Neutrophil (primary cell): ENCODE measurements around the gene ITPA.
"Not testable (repeated sequence)": the region's sequence is repeated elsewhere in the genome, so short reads cannot be mapped to it uniquely, and the experiment has no call there.

Experiments
- H3K27ac ChIP-seq: fragments of 200-600 bp; sonication (generic); 2 replicates; pipeline ENCODE4 v1.5.1; 2016; ENCODE audit warnings: mild to moderate bottlenecking, moderate library complexity
- H3K27me3 ChIP-seq: fragments of 200-600 bp; sonication (generic); 2 replicates; pipeline ENCODE4 v1.6.0; 2016; ENCODE audit warnings: mild to moderate bottlenecking
- H3K36me3 ChIP-seq: fragments of 200-600 bp; sonication (generic); 2 replicates; pipeline ENCODE4 v1.5.1; 2017
- H3K4me1 ChIP-seq, 2 experiments: fragments of 200-600 bp in 1 of 2; sonication (generic) in 1 of 2; 1 replicate in 1 of 2; 2 replicates in 1 of 2; pipeline versions ENCODE4 v1.5.1 to v1.6.1; 2013 to 2016; ENCODE audit warnings: low read depth in 1 of 2, low read length in 1 of 2, mild to moderate bottlenecking in 1 of 2, moderate library complexity in 1 of 2; ENCODE audit not compliant: control insufficient read depth in 1 of 2, insufficient read depth in 1 of 2
- H3K4me3 ChIP-seq, 2 experiments: fragments of 200-600 bp in 1 of 2; sonication (generic) in 1 of 2; 1 replicate in 1 of 2; 2 replicates in 1 of 2; pipeline ENCODE4 v1.5.1; 2013 to 2016; ENCODE audit warnings: low read depth in 1 of 2, low read length in 1 of 2, mild to moderate bottlenecking in 1 of 2, moderate library complexity in 1 of 2
- H3K9me3 ChIP-seq: fragments of 200-600 bp; sonication (generic); 2 replicates; pipeline ENCODE4 v1.5.1; 2016
- TF ChIP-seq, protein P1 (sequence below): fragments of 200-600 bp; sonication (generic); IDR thresholded peaks from 2 replicates; pipeline ENCODE4 v1.5.1; 2016; ENCODE audit warnings: antibody characterized with exemption

ITPA gene

DNA sequence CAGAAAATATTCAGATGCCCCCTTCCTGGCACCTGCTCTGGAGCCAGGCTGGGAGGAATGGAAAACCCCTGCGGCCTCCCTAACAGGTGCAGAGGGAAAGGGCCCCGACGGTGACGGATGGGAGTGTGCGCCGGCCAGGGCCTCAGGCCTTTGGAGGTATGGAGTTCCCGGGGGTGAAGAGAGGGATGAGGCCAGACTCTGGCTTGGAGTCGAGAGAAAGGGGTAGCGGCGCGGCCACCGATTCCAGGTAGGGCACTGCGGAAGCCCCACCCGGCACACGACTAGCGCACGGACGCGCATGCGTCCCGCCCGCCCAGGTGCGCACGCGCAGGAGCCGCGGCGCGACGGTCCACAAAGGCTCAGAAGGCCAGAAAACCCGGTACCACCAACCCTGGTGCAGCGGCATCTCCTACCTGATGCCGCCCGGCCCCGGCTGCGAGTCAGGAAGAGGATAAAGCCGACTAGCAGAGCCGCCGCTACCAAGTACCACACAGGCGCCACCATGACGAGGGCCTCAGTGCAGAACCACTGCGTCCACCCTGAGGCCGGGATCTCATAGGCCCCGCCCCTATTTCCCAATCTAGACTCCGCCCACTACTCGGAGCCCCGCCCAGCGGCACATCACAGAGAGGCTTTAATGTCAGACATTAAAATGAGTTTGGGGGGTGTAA lies 5.0 kb upstream of the ITPA start, which contains the start of gene DDRGK1:
DDRGK1 (minus strand) TSS at position 559 of the 671 bp plus-strand sequence; CDS start at position 504, 55 bp downstream.
- Histone ChIP-seq H3K27ac (peak within 1 kb of the TSS; percentile 80), H3K27me3 (no peaks in the 10 kb centered on the region), H3K4me1 (peaks cover 12 to 14% of the 10 kb centered on the region in 2 experiments), H3K4me3 (peak within 1 kb of the TSS; percentile 78 to 93), H3K9me3 (no peaks in the 10 kb centered on the region), H3K36me3 (peaks cover 21% of the 10 kb centered on the region)
- TF ChIP-seq, protein P1, sequence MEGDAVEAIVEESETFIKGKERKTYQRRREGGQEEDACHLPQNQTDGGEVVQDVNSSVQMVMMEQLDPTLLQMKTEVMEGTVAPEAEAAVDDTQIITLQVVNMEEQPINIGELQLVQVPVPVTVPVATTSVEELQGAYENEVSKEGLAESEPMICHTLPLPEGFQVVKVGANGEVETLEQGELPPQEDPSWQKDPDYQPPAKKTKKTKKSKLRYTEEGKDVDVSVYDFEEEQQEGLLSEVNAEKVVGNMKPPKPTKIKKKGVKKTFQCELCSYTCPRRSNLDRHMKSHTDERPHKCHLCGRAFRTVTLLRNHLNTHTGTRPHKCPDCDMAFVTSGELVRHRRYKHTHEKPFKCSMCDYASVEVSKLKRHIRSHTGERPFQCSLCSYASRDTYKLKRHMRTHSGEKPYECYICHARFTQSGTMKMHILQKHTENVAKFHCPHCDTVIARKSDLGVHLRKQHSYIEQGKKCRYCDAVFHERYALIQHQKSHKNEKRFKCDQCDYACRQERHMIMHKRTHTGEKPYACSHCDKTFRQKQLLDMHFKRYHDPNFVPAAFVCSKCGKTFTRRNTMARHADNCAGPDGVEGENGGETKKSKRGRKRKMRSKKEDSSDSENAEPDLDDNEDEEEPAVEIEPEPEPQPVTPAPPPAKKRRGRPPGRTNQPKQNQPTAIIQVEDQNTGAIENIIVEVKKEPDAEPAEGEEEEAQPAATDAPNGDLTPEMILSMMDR: no peak

- Histone ChIP-seq H3K27me3 (no peaks in the 10 kb centered on the region), H3K9me3 (no peaks in the 10 kb centered on the region), H3K27ac (peak overlapping the region; percentile 72), H3K36me3 (no peaks in the 10 kb centered on the region), H3K4me1 (peaks cover 16% of the 10 kb centered on the region in 2 experiments), H3K4me3 (peak overlapping the region; percentile 78 to 93)
- TF ChIP-seq, protein P1: no peak
Measured at GRCh38 chr20:3208786-3209256, 477 bp upstream of the ITPA start.

DNA sequence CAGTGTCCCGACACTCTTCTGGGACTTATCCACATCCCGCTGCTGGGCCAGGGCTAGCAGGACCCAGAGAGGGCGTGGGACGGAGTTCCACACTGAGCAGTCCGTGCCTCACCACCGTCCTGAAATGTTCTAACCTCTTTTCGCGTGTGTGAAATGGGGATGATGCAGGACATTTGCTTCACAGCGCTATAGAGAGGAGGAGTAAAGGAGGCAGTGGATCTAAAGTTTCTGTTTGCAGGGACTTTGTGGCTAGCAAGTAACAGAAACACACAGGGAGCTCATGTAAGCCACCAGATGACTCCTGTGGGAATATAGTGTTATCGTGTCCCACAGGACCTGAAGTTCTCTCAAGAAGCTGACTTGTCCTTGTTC lies 634 bp downstream of the ITPA start:
- Histone ChIP-seq H3K27ac (peak overlapping the region; percentile 72), H3K4me3 (peak overlapping the region; percentile 78 to 93), H3K4me1 (peaks cover 10 to 13% of the 10 kb centered on the region in 2 experiments), H3K36me3 (no peaks in the 10 kb centered on the region), H3K27me3 (no peaks in the 10 kb centered on the region), H3K9me3 (no peaks in the 10 kb centered on the region)
- TF ChIP-seq, protein P1: no peak

- H3K27me3 ChIP-seq: no peaks in the 10 kb centered on the region
- TF ChIP-seq, protein P1: no peak
- H3K4me3 ChIP-seq: peak overlapping the region; percentile 78 to 93
- no peak overlapping the region for H3K27ac ChIP-seq
- peaks cover 10 to 13% of the 10 kb centered on the region in 2 experiments for H3K4me1 ChIP-seq
- no peaks in the 10 kb centered on the region for H3K9me3 ChIP-seq
- H3K36me3 ChIP-seq: peaks cover 1% of the 10 kb centered on the region
Measured at GRCh38 chr20:3210346-3210745, 1.0 kb downstream of the ITPA start.

DNA sequence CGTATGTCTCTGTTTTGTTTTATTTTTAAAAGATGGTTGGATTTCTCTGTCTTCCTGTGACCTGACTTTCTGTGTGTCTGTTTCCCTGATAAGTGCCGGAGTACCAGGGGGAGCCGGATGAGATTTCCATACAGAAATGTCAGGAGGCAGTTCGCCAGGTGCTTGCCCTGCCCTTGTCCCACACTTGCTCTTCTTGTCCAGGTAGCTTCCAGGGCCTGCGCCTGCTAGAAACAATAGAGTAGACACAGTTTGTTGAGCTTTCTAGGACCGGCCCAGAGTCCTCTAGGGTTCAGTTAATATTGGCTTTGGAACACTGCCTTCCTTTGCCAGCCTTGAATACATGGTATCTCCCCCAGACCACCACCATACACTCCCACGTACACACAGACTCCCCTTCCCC lies 3.9 kb downstream of the ITPA start:
- TF ChIP-seq, protein P1: no peak
- peaks cover 4% of the 10 kb centered on the region for H3K36me3 ChIP-seq

GRCh38 chr20:3215359-3215917 lies 6.1 kb downstream of the ITPA start:
- not testable (repeated sequence) for H3K4me3 ChIP-seq, H3K36me3 ChIP-seq, H3K27ac ChIP-seq, H3K4me1 ChIP-seq, H3K9me3 ChIP-seq, H3K27me3 ChIP-seq

More for the DNA sequence above, 3.9 kb downstream of the ITPA start:
- Histone ChIP-seq H3K27me3 (no peaks in the 10 kb centered on the region), H3K9me3 (no peaks in the 10 kb centered on the region), H3K27ac (no peak overlapping the region), H3K4me1 (peaks cover 10 to 13% of the 10 kb centered on the region in 2 experiments), H3K4me3 (no peak overlapping the region)
